ENCODE results near the gene C1orf21.

The C1orf21 gene

DNA sequence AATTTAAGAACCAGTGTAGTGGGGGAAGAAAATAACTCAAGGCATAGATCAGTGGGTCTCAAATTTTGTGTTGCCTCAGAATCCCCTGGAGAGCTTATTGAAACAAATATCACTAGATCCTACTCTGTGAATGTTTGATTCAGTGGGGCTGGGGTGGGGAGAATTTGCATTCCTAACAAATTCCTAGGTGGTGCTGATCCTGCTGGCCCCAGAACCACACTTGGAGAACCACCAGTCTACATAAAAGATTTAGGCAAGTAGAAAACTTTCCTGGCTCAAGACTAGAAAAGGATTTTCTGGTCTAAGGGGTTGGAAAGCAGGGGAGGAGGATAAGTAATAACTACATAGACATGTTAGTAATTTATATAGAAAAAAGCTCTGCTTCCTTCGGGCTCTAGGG lies 34.1 kb upstream of the C1orf21 start:
- Histone ChIP-seq H3K27ac (no peak overlapping the region), H3K27me3 (replicated peaks) (no peaks in the 10 kb centered on the region), H3K4me3 (ENCODE audit: low read depth, low read length) (no peak overlapping the region), H3K36me3 (replicated peaks) (no peaks in the 10 kb centered on the region)
- TF ChIP-seq, protein P1, sequence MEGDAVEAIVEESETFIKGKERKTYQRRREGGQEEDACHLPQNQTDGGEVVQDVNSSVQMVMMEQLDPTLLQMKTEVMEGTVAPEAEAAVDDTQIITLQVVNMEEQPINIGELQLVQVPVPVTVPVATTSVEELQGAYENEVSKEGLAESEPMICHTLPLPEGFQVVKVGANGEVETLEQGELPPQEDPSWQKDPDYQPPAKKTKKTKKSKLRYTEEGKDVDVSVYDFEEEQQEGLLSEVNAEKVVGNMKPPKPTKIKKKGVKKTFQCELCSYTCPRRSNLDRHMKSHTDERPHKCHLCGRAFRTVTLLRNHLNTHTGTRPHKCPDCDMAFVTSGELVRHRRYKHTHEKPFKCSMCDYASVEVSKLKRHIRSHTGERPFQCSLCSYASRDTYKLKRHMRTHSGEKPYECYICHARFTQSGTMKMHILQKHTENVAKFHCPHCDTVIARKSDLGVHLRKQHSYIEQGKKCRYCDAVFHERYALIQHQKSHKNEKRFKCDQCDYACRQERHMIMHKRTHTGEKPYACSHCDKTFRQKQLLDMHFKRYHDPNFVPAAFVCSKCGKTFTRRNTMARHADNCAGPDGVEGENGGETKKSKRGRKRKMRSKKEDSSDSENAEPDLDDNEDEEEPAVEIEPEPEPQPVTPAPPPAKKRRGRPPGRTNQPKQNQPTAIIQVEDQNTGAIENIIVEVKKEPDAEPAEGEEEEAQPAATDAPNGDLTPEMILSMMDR (IDR thresholded peaks at IDR 0.05; ENCODE audit: low read depth, low read length, missing control alignments): no peak
- DNase-seq: no peak
- in situ Hi-C loops (cut with HindIII; ENCODE audit: low pct_ligation_motif_present, low sequenced_read_pairs): no loop called here

DNA sequence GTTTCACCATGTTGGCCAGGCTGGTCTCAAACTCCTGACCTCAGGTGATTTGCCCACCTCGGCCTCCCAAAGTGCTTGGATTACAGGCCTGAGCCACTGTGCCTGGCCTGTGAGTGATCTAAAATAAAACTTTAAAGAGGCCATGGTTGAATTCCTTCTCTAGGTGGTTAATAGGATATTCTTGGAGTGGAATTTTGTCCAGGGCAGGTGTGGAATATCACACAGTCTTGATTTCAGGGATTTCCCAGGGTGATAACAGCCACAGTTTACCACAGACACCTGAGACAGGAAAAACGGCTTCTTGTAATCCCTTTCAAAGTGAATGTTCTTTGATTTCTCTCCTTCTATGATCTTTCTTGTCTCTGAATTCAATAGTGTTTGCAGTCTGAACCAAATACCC lies 32.1 kb upstream of the C1orf21 start:
- Histone ChIP-seq H3K27me3 (replicated peaks) (no peaks in the 10 kb centered on the region), H3K36me3 (replicated peaks) (no peaks in the 10 kb centered on the region), H3K27ac (no peak overlapping the region), H3K4me3 (ENCODE audit: low read depth, low read length) (no peak overlapping the region)
- DNase-seq: no peak
- in situ Hi-C loops (cut with HindIII; ENCODE audit: low pct_ligation_motif_present, low sequenced_read_pairs): no loop called here
- TF ChIP-seq, protein P1 (IDR thresholded peaks at IDR 0.05; ENCODE audit: low read depth, low read length, missing control alignments): no peak

DNA sequence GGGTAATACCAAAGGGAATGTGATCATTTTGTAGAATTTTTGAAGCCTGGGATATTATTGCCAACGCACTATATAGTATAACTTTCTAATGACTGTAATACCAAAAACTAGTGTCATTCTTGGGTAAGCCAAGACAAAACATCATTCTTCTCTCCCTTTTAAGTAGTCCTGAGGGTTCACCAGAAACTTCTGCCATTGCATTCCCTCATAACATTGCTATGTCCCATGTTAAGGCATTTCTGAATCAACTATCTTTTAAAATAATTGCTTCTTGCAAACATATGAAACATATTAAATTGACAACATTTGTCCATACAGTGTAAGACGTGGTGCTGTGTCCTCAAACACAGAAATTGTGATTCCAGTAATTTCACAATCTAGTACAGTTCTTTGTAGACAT lies 29.9 kb upstream of the C1orf21 start:
- TF ChIP-seq, protein P1 (IDR thresholded peaks at IDR 0.05; ENCODE audit: low read depth, low read length, missing control alignments): no peak
- Histone ChIP-seq H3K4me3 (ENCODE audit: low read depth, low read length) (no peak overlapping the region), H3K36me3 (replicated peaks) (no peaks in the 10 kb centered on the region), H3K27me3 (replicated peaks) (no peaks in the 10 kb centered on the region), H3K27ac (no peak overlapping the region)
- no peak for DNase-seq
- in situ Hi-C loops (cut with HindIII; ENCODE audit: low pct_ligation_motif_present, low sequenced_read_pairs): no loop called here

DNA sequence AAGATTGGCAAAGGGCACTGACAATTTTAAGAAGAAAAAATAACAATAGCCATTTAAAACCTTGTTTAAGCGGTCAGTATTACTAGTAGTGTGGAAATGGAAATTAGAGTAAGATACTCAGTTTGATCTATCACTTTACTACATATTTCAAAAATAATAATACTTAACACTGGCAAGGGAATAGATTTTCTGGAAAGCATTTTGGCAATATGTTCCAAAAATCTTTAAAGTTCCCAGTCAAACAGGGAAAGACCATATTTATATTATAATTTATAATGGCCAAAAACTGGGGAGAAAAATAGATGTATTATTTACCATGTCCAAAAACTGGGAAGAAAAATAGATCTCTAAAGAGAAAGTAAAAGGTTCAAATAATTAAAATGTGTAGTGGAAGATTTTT lies 28.6 kb upstream of the C1orf21 start:
- H3K36me3 ChIP-seq (replicated peaks): no peaks in the 10 kb centered on the region
- TF ChIP-seq, protein P1 (IDR thresholded peaks at IDR 0.05; ENCODE audit: low read depth, low read length, missing control alignments): no peak
- no peak overlapping the region for H3K27ac ChIP-seq
- no peaks in the 10 kb centered on the region for H3K27me3 ChIP-seq (replicated peaks)
- in situ Hi-C loops (cut with HindIII; ENCODE audit: low pct_ligation_motif_present, low sequenced_read_pairs): no loop called here
- no peak for DNase-seq
- no peak overlapping the region for H3K4me3 ChIP-seq (ENCODE audit: low read depth, low read length)

DNA sequence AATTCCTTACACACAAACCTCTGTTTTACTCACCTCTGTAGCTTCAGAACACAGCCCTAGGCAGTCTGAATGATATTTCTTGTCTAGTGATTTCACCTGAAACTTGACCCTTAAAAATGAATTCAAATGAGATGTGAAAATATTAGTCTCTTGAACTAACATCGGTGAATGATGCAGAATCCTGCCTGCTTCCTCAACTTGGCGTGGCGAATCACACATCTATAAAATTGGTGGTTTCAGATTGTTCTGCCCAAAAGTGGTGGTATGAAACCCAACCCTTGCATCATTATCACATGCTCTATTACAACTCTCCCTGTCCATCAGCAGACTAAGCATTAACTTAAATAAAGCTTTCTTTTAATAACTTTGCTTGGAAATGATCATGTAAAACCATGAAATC lies 26.9 kb upstream of the C1orf21 start:
- H3K4me3 ChIP-seq (ENCODE audit: low read depth, low read length): no peak overlapping the region
- TF ChIP-seq, protein P1 (IDR thresholded peaks at IDR 0.05; ENCODE audit: low read depth, low read length, missing control alignments): no peak
- no peak for DNase-seq
- no peaks in the 10 kb centered on the region for H3K36me3 ChIP-seq (replicated peaks)
- no peaks in the 10 kb centered on the region for H3K27me3 ChIP-seq (replicated peaks)
- H3K27ac ChIP-seq: no peak overlapping the region
- in situ Hi-C loops (cut with HindIII; ENCODE audit: low pct_ligation_motif_present, low sequenced_read_pairs): no loop called here

DNA sequence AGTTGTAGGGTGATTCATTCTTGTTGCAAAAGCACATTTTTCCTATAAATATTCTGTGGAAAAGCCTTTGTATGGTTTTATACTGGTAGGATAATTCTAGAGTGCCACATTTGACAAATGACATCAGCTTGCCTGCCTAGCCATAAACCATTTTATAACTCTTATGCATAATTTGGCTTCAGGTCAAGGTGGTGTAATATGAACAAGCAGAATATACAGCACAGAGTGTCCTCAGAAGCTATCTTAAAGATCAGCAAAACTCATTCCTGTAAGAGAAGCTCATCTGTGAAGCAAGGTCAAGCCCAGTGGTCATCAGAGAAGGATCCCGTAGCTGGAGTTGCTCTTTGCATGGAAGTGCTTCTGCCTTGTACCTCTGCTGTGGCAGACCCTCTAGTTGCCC lies 24.0 kb upstream of the C1orf21 start:
- in situ Hi-C loops (cut with HindIII; ENCODE audit: low pct_ligation_motif_present, low sequenced_read_pairs): no loop called here
- H3K27me3 ChIP-seq (replicated peaks): no peaks in the 10 kb centered on the region
- H3K27ac ChIP-seq: no peak overlapping the region
- TF ChIP-seq, protein P1 (IDR thresholded peaks at IDR 0.05; ENCODE audit: low read depth, low read length, missing control alignments): no peak
- DNase-seq: peak; percentile 0
- H3K4me3 ChIP-seq (ENCODE audit: low read depth, low read length): no peak overlapping the region
- H3K36me3 ChIP-seq (replicated peaks): no peaks in the 10 kb centered on the region

All from brain microvascular endothelial cell (primary cell).